GM18498 (cell line): Measurements from ENCODE around the gene LTBP4.
"Not testable (repeated sequence)": the region's sequence is repeated elsewhere in the genome, so short reads cannot be mapped to it uniquely, and the experiment has no call there.

Experiments
- ATAC-seq: cut with Tn5 transposase; IDR thresholded peaks from one replicate; pipeline ENCODE4 v1.9.1; 2021; ENCODE audit warnings: mild to moderate bottlenecking, moderate library complexity; ENCODE audit not compliant: unreplicated experiment

Gene LTBP4

DNA sequence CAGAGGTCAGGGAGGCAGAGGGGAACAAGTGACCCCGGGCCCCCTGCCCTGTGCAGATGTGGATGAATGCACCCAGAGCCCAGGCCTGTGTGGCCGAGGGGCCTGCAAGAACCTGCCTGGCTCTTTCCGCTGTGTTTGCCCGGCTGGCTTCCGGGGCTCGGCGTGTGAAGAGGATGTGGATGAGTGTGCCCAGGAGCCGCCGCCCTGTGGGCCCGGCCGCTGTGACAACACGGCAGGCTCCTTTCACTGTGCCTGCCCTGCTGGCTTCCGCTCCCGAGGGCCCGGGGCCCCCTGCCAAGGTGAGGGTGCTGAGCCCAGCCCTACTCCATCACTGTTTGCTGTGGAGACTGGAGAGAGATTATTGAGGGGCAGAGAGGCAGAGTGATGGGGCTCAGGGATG, 9.9 kb downstream of the LTBP4 start:
- ATAC-seq, result no peak

DNA sequence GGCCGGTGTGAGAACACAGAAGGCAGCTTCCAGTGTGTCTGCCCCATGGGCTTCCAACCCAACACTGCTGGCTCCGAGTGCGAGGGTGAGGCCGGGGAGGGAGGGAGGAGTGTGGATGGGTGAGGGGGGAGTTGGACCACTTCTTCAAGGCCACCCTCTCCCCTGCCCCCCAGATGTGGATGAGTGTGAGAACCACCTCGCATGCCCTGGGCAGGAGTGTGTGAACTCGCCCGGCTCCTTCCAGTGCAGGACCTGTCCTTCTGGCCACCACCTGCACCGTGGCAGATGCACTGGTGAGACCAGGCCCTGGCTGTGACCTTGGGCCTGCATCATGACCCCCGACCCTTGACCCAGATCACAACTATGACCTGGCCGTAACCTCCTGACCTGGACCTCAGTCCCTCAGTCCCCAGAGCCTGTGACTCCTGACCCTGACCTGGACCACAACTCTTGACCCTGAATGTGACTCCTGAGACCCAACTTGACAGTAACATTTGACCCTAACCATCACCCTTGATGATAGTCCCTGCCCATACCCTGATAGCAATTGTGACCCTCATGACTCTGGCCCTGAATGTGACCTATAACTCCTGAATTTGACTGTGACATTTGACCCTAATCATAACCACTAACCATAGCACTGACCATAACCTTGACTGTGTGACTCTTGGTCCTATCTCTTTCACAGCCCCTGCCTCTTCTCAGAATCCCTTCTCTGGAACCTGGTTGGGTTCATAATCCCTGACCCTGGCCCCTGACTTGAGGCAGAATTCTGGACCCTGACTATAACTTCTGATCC, 10.9 kb downstream of the LTBP4 start:
- no peak for ATAC-seq

DNA sequence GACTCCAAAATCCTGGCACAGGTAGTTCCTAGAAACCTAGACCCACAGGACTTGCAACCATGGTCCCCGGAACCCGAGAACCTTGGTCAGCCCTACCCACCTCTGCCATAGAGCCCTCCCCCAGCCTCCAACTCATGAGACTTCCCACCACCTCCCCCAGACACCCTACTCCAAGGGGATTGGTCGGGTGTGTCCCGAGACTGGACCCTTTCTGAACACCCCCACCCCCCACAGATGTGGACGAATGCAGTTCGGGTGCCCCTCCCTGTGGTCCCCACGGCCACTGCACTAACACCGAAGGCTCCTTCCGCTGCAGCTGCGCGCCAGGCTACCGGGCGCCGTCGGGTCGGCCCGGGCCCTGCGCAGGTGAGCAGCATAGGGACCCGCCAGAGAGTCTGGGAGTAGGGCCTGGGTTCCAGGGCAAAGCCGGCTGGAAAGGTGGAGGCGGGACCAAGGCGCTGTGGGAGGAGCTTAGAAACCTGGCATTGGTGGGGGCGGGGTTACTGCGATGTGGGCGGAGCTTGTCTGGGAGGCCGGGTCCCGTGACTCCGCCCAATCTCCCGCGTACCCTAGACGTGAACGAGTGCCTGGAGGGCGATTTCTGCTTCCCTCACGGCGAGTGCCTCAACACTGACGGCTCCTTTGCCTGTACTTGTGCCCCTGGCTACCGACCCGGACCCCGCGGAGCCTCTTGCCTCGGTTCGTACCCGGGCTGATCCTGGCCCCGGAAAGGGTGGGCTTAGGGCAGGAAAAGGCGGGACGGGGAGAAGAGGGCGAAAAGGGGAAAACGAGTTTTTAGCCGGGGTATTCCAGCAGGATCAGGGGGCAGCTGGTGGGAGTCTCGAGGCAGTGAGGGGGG, 11.9 kb downstream of the LTBP4 start:
- no peak for ATAC-seq

DNA sequence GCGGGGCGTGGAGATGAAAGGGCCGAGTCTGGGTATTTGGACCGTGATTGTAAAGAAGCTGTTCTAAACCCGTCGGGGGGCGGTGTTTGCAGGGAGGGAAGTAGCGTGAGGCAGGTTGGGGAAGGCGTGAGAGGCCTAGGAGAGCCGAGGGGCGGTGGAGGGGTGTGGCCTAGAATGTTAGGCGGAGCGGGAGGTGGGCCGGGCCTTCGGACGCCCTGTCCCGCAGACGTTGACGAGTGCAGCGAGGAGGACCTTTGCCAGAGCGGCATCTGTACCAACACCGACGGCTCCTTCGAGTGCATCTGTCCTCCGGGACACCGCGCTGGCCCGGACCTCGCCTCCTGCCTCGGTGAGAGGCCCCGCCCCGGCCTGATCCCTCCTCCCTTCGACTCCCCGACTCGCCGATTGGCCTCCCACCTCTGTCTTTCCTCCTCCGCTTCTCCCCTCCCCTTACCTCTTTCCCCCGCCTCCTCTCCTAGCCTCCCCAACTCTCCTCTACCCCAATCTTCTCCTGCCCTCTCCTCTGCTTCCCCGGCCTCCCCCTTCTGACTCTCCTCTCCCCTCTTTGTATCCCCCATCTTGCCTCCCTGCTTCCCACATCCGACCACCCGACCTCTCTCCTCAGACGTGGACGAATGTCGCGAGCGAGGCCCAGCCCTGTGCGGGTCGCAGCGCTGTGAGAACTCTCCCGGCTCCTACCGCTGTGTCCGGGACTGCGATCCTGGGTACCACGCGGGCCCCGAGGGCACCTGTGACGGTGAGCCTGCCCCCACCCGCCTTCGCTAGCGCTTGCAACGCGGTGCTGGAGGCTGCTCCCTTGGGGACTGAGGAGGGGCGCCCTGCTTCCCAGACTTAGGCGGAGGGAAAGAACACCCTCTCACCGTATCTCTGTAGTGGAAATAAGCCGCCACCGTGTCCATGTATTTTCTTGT, 12.8 kb downstream of the LTBP4 start:
- ATAC-seq, result peak; percentile 55

DNA sequence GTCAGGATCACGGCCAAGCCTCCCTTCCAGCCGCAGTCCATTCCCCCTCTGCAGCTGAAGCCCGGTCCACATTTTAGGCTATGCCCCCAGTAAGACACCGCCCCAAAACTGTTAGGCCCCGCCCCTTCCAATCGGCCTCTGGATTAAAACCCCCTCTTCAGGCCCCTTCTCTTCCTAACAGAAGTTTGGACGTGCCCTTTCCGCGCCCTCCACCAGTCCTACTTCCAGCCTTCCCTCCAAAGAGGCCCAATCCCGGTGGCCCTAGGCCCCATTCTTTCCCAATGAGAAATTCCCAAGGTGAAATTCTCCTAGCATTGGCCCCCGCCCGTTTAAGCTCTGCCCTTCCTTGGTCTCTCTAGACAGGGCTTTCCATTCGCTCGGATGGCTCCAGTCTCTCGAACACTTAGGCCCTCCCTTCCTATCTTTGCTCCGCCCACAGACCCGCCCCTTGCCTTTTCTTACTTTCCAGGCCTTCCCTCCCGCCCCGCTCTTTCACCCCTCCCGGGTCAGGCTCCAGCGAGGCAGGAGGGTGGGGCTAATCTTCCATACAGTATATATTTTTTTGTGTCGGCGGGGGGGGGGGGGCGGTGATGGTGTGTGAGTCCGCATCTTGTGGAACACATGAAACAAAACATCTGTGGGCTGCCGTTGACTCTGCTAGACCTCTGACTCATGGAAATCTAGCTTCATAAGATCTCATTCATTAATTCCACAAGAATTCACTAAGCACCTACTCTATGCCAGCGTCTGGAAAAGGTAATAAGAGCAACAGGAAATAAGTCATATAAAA, 13.6 kb downstream of the LTBP4 start:
- no peak for ATAC-seq

DNA sequence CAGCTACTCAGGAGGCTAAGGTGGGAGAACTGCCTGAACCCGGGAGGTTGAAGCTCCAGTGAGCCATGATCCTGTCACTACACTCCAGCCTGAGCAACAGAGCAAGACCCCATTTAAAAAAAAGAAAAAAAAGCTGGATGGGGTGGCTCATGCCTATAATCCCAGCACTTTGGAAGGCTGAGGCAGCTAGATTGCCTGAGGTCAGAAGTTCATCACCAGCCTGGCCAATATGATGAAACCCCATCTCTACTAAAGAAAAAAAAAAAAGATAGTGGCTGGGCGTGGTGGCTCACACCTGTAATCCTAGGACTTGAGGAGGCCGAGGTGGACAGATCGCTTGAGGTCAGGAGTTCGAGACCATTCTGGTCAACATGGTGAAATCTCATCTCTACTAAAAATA, 15.0 kb downstream of the LTBP4 start:
- no peak for ATAC-seq

DNA sequence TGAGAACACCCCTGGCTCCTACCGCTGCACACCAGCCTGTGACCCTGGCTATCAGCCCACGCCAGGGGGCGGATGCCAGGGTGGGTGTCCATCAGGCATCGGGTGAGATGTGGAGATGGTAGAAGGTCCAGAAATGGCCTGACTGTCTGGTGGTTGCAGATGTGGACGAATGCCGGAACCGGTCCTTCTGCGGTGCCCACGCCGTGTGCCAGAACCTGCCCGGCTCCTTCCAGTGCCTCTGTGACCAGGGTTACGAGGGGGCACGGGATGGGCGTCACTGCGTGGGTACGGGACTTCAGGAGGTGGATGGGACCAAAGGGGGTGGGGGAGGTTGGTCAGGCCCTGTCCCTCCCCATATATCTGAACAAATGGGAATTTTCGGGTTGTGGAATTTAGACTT, 15.8 kb downstream of the LTBP4 start:
- no peak for ATAC-seq

DNA sequence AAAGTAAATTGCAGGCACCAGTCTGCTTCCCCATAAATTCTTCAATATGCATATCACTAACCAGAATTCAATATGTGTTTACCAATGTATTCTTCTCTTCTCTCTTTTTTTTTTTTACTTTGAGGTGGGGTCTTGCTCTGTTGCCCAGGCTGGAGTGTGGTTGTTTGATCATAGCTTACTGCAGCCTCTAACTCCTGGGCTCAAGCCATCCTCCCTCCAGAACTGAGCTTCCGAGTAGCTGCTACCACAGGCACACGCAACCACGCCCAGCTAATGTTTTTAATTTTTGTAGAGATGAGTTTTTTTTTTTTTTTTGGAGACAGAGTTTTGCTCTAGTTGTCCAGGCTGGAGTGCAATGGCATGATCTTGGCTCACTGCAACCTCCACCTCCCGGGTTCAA, 16.8 kb downstream of the LTBP4 start:
- ATAC-seq, result no peak

DNA sequence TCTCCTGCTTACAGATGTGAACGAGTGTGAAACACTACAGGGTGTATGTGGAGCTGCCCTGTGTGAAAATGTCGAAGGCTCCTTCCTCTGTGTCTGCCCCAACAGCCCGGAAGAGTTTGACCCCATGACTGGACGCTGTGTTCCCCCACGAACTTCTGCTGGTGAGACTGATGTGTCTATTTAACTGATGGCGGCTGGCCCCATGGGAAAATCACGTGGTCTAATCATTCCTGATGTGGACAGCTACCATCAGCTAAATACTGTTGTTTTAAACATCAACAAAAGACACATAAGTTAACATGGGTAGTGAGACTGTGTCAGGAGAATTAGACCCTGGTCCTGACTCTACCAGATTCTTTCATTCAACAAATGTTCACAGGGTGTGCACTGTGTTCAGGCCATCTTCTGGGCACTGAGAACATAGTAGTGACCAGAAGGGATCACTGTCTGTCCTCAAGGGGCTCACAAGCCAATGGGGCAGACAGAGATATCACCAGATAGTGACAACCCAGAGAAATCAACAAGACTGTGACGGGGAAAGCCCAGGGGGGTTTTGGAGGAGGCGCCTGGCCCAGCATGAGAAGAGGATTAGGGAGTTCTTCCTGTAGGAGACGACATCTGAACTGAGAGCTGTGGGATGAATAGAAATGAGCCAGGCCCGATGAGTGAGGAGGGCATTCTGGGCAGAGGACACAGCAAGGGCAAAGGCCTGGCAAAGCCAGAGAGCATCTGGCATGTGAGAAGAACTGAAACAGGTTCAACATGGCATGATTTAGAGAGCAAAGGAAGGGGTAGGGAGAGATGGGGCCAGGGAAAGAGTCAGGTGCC, 18.4 kb downstream of the LTBP4 start:
- no peak for ATAC-seq

DNA sequence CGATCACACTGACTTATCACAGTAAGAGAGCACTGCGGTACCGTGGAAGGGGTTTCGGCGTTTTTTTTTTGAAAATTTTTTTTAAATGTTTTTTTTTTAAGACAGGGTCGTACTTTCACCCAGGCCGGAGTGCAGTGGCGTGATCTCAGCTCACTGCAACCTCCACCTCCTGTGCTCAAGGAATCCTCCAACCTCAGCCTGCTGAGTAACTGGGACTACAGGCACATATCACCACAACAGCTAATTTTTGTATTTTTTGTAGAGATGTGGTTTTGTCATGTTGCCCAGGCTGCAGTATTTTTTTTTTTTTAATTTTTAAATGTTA, 19.0 kb downstream of the LTBP4 start:
- ATAC-seq, result no peak

DNA sequence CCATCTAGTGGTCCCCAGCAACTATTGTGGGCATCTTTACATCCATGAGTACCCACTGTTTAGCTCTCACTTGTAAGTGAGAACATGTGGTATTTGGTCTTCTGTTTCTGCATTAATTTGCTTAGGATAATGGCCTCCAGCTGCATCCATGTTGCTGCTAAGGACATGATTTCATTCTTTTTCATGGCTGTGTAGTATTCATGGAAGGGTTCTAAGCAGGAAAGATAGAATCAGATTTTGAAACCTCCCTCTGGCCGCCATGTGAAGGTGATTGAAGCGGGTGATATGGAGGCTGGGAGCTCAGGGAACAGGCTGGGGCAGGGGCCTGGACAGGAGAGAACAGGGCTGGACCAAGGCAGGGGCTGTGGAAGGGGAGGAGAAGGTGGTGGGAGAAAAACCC, 20.1 kb downstream of the LTBP4 start:
- no peak for ATAC-seq

DNA sequence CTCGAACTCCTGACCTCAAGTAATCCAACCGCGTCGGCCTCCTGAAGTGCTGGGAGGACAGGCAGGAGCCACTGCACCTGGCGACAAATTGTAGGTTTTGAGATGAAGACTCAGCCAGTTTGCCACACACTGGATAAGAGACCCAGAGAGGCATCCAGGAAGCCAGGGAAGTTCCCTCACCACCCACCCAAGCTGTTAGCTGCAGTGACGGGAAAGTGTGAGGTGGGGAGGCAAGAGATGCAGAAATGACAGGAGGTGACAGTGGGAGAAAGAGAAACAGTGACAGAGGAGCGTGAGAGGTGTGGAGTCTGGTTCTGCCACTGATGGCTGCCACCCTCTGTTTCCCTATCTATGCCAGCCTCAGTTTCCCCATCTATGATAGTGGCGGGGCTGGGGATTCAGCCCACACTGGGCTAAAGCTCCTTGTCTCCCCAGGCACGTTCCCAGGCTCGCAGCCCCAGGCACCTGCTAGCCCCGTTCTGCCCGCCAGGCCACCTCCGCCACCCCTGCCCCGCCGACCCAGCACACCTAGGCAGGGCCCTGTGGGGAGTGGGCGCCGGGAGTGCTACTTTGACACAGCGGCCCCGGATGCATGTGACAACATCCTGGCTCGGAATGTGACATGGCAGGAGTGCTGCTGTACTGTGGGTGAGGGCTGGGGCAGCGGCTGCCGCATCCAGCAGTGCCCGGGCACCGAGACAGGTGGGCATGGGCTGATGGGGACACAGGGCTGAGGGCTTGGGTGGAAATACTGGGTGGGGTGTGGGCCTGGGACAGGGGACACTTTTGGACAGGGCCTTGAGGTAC, 21.0 kb downstream of the LTBP4 start:
- ATAC-seq, result no peak

DNA sequence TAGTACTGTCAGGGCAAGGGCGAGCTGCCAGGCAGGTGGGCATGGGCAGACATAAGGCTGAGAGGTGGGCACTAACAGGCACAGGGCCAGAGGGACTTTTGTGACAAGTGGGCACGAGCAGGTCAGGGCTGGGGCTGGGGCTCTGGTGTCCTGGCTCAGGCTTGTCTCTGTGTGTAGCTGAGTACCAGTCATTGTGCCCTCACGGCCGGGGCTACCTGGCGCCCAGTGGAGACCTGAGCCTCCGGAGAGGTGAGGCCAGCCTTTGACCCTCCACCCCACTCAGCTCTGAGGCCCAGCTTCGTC, 21.6 kb downstream of the LTBP4 start:
- no peak for ATAC-seq

DNA sequence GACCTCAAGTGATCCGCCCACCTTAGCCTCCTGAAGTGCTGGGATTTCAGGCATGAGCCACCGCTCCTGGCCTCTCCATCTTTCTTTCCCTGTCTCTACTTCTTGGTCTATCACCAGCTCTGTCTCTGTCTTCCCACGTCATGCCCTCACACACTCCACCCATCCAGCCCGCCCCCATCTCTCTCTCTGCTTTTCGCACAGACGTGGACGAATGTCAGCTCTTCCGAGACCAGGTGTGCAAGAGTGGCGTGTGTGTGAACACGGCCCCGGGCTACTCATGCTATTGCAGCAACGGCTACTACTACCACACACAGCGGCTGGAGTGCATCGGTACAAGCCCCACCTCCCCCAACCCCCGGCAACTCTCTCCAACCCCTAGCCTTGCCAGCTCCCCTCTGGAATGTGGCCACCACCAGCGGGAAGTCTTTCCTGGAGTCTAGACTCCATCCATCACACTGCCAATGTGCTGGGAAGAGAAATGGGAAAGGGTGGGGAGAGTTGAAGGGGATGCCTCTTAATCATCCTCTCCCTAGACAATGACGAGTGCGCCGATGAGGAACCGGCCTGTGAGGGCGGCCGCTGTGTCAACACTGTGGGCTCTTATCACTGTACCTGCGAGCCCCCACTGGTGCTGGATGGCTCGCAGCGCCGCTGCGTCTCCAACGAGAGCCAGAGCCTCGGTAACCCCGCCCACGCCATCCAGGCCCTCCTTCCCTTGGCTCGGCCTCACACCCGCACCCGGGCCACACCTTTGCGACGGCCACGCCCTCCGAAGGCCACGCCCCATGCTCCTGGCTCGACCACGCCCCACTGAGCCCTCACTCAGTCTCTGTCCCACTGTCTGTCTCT, 22.5 kb downstream of the LTBP4 start:
- ATAC-seq, result no peak

DNA sequence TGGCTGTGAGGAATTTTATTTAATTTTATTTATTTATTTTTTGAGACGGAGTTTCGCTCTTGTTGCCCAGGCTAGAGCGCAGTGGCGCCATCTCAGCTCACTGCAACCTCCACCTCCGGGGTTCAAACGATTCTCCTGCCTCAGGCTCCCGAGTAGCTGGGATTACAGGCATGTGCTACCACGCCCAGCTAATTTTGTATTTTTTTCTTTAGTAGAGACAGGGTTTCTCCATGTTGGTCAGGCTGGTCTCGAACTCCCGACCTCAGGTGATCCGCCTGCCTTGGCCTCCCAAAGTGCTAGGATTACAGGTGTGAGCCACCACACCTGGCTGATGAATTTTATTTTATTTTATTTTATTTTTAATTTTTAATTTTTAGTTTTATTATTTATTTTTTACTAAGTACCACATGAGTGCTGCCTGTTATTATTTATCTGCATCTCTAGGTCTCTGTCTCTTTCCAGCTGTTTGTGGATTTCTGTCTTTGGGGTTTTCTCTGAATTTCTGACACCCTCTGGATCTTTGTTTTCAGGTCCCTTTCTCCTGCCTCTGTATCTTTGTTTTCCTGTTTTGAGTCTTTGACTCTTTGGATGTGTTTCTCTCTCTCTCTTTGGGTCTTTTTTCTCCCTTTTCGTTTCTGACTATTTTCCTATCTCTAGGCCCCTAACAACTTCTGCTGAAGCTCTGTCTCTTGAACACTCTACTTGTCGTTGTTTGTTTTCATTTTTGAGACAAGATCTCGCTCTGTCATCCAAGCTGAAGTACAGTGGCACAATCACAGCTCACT, 23.4 kb downstream of the LTBP4 start:
- not testable (repeated sequence) for ATAC-seq

DNA sequence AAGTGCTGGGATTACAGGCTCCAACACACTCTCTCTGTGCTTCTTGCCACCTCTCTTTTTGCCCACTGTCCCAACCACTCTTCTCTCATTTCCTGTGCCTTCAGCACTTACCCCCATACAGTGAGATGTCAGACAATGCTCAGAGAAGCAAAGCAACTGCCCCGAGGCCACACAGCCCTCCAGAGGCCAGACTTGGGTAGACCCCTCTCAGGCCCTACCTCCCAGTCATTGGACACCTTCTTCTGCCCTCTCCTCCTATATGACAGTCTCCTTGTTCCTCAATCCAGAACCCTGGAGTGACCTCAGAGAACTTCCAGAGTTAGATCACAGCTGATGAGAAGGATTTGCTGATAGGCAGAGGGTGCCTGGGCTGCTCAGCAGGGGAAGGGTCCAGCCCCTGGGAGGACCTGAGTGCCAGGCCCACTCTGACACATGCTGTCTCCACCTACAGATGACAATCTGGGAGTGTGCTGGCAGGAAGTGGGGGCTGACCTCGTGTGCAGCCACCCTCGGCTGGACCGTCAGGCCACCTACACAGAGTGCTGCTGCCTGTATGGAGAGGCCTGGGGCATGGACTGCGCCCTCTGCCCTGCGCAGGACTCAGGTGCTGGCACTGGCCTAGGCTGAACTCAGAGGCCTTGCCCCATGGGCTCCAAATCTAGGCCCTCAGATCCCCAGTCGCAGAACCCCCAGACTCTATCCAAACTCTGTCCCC, 24.4 kb downstream of the LTBP4 start:
- no peak for ATAC-seq

DNA sequence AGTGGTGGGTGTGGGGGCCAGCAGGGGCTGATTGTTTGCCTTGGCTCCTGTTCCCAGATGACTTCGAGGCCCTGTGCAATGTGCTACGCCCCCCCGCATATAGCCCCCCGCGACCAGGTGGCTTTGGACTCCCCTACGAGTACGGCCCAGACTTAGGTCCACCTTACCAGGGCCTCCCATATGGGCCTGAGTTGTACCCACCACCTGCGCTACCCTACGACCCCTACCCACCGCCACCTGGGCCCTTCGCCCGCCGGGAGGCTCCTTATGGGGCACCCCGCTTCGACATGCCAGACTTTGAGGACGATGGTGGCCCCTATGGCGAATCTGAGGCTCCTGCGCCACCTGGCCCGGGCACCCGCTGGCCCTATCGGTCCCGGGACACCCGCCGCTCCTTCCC, 25.7 kb downstream of the LTBP4 start:
- ATAC-seq, result no peak
